AG04449 (cell line): ENCODE results near the gene KLHL26.

Experiments
- CTCF ChIA-PET: fragments of 350-600 bp; formaldehyde crosslinking; extraction: SDS; loops from one replicate; lab custom pipeline; 2021; ENCODE audit warnings: antibody characterized with exemption; lab: Yijun Ruan, JAX
- POLR2A ChIA-PET: fragments of 400-600, 350-600 bp; formaldehyde crosslinking; extraction: SDS; loops from one replicate; lab custom pipeline; 2020; ENCODE audit warnings: antibody characterized with exemption, inconsistent platforms; lab: Yijun Ruan, JAX
- DNase-seq: peaks from one replicate; pipeline ENCODE4 v3.0.0-alpha.2; 2010; ENCODE audit warnings: low read depth, low spot score
- H3K4me3 ChIP-seq: 2 replicates; pipeline ENCODE4 v1.5.1; 2011; ENCODE audit warnings: low read depth, mild to moderate bottlenecking, control low read depth, low read length
- TF ChIP-seq, protein P1 (sequence below): IDR thresholded peaks from one replicate; pipeline ENCODE4 v1.5.1; 2011; ENCODE audit warnings: mild to moderate bottlenecking, moderate library complexity, low read length, control low read depth, inconsistent platforms; ENCODE audit not compliant: insufficient read depth; ENCODE audit errors: missing control alignments

Gene KLHL26

DNA sequence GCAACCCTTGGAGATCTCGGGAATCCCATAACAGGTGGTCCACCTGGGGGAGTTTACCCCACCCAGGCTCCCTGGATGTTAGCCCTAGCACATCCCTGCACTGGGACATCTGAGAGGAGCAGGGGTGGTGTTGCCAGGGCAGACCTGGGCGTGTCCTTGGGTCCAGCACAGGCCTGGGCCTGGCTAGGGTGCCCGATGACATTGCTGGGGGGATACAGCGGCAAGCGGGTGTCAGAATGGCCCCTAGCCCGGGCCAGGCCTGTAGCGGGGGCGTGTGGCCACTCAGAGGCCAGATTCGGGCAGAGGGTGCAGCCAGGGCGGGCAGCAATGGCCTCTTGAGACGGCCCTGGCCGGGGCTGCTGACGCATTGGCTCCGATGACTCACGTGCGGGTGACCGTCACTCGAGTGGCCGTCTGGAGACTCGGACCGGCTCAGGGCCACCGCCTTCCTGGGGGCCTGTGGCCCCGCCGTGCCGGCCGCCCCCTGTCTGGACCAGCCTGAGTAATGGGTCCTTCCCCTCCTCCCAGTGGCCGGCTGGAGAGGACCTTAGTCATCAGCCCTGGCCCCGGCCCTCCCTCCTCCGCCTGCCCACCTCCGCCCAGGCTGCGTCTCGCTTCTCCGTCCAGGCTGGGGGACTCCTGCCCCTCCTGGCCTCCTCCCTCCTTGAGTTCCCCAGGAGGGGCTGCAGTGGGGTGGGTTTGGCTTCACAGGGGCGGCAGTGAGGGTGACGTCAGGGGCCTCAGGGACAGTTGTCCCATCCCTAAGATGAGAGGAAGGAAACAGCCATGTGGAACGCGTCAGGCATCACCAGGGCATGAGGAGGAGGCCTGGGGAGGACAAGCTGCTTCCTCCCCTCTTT is 23.5 kb downstream of the KLHL26 start:
- DNase-seq: no peak
- TF ChIP-seq, protein P1, sequence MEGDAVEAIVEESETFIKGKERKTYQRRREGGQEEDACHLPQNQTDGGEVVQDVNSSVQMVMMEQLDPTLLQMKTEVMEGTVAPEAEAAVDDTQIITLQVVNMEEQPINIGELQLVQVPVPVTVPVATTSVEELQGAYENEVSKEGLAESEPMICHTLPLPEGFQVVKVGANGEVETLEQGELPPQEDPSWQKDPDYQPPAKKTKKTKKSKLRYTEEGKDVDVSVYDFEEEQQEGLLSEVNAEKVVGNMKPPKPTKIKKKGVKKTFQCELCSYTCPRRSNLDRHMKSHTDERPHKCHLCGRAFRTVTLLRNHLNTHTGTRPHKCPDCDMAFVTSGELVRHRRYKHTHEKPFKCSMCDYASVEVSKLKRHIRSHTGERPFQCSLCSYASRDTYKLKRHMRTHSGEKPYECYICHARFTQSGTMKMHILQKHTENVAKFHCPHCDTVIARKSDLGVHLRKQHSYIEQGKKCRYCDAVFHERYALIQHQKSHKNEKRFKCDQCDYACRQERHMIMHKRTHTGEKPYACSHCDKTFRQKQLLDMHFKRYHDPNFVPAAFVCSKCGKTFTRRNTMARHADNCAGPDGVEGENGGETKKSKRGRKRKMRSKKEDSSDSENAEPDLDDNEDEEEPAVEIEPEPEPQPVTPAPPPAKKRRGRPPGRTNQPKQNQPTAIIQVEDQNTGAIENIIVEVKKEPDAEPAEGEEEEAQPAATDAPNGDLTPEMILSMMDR: no peak
- ChIA-PET POLR2A (interaction anchor here (0.6 kb wide), 1 partner anchor 410 kb away, joined by 3 read pairs; no protein-coding TSS in a partner anchor), CTCF (interaction anchor here (1.1 kb wide), 1 partner anchor 12 kb away, joined by 4 read pairs; no protein-coding TSS in a partner anchor)
- no peak overlapping the region for H3K4me3 ChIP-seq

DNA sequence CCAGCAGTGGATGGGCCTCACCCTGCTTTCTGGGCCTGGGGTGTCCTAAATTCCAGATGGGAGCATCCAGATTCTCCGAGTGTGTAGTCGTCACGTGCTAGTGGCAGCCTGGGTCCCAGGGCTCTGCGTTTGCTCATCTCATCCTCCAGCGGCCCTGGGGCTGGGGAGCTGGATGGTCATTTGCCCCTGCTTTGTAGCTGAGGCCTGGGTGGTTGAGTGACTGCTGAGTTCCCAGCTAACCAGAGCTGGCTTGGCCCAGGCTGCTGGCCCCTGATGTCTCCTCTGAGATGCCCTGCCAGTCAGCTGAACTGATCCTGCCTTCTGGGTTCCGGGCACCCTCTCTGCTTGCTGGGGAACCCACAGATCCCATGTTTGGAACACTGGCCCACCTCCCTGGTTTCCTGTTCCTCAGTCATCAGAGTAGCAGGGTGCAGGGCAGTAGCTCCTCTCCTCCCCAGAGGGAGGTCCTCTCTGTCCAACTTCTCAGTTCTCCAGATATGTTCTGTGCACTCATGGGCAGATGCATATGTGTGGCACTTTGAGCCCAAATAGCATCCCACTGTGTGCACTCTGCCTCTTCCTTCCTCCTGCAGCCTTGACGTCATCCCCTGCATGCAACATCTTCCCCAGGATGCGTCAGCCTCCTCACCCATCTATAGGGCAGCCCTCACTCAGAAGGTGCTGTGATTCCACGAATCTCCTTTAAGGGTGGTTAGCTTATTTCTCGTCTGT is 24.3 kb downstream of the KLHL26 start:
- TF ChIP-seq, protein P1: no peak
- CTCF ChIA-PET: interaction anchor here (1.1 kb wide), 1 partner anchor 11 kb away, joined by 4 read pairs; no protein-coding TSS in a partner anchor
- POLR2A ChIA-PET: interaction anchor here (0.6 kb wide), 1 partner anchor 409 kb away, joined by 3 read pairs; no protein-coding TSS in a partner anchor
- no peak overlapping the region for H3K4me3 ChIP-seq
- no peak for DNase-seq

DNA sequence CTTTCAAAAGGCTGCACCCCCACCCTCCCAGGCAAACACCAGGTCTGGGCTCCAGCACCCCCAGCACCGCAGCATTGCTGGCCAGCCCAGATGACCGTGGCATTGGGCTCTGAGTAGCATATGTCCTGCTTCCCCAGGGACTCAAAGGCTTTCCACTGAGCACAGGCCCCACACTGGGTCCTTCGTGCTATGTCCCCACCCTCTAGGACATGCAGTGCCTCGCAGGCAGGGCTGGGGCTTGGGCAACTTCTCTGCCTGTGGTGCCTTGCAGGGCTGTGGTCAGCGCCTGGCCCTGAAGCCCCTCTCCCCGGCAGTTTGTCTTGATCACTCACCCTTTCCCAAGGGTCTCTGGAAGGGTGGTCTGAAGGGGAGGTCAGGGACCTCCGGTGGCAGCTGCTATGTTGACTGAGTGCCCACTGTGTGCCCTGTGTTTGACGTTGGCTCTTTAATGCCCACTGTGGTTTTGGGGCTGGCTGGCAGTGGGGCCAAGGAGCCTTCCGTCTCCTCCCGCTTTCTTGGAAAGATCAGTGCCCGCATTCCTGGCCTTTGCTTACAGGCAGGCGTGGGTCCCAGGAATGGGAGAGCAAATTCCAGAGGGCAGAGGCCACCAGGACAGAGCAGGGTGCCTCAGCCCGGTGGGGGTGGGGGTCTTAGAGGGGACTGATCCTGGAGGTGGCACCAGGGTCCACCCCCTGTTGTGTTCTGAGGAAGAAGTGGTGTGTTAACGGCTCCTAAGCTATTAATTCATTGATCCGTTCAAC is 26.3 kb downstream of the KLHL26 start:
- DNase-seq: no peak
- H3K4me3 ChIP-seq: no peak overlapping the region
- TF ChIP-seq, protein P1: no peak
- CTCF ChIA-PET: no interaction called here
- POLR2A ChIA-PET: no interaction called here

DNA sequence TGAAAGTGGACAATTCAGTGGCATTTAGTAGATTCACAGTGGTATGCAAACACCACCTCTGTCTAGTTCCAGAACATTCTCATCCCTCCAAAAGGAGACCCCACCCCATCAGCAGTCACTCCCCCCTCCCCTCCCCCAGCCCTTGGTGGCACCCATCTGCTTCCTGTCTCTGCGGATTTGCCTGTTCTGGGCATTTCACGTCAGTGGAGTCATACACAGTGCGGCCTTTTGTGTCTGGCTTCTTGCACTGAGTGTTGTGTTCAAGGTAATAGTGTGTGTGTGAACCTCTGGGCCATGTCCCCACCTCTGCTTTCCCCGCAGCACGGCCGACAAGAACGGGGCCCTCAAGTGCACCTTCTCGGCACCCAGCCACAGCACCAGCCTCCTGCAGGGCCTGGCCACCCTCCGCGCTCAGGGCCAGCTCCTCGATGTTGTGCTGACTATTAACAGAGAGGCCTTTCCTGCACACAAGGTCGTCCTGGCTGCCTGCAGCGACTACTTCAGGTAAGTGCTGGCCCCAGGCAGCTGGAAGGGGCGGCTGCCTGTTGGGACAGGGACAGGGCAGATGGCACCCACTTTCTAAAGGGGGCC is 27.2 kb downstream of the KLHL26 start:
- DNase-seq: no peak
- ChIA-PET POLR2A (no interaction called here), CTCF (no interaction called here)
- TF ChIP-seq, protein P1: no peak
- no peak overlapping the region for H3K4me3 ChIP-seq

DNA sequence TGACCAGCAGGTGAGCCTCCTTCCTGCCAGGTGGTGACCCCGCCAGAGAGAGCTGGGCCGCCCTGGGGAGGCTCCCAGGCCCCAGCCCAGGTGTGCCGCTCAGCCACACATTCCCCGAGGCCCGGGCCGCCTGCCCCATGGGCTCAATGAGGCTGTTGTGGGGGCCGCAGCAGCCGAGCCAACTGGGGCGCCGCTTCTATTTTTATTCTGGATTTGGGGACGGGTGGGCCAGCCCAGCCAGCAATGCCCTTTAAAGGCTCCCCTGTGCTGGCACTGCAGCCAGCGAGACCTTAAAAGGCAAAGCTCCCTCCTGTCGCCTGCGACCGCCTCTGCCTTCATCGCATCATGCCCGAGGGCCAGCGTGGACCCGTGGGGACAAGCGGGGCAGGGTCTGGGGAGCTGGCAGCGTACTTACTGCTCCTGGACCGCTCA is 29.0 kb downstream of the KLHL26 start:
- POLR2A ChIA-PET: no interaction called here
- TF ChIP-seq, protein P1: no peak
- CTCF ChIA-PET: no interaction called here
- no peak overlapping the region for H3K4me3 ChIP-seq
- DNase-seq: no peak
